Endothelial cell of umbilical vein (primary cell): ENCODE results near the gene LRP11. TPM values are rescaled to one million over a fixed set of nuclear protein-coding genes. Genes with fewer than 3 reads are reported as not detected.

Experiments
- BruUV-seq: library from RNA; stranded (reverse); fragments of 400-500 nt; replicated peaks from 2 replicates; lab custom pipeline; 2021; lab: Mats Ljungman, UMichigan
- CTCF ChIA-PET: fragments of 300-600, 350-600 bp; sonication (Branson Sonifier 250); formaldehyde crosslinking; loops from one replicate; lab custom pipeline; 2021; ENCODE audit warnings: antibody characterized with exemption, inconsistent platforms; lab: Charles Lee
- POLR2A ChIA-PET: fragments of 300-600, 350-600 bp; sonication (Branson Sonifier 250); formaldehyde crosslinking; loops from one replicate; lab custom pipeline; 2021; ENCODE audit warnings: antibody characterized with exemption, inconsistent platforms; lab: Charles Lee
- DNase-seq: peaks from one replicate; pipeline ENCODE4 v3.0.0-alpha.2; 2011; ENCODE audit warnings: low read depth, low spot score
- FAIRE-seq: peaks from 2 replicates; lab custom pipeline; 2011; peaks lifted over from hg19 to GRCh38; lab: Jason Lieb, UNC
- H2AFZ ChIP-seq: 2 replicates; pipeline ENCODE4 v1.6.0; 2012; ENCODE audit warnings: low read depth, low read length, control low read depth, inconsistent platforms
- H3K27ac ChIP-seq: 2 replicates; pipeline ENCODE4 v1.5.1; 2011; ENCODE audit warnings: low read depth, mild to moderate bottlenecking, control low read depth, low read length, moderate library complexity; ENCODE audit not compliant: insufficient read depth
- H3K27me3 ChIP-seq, 2 experiments: 2 replicates each; pipeline versions ENCODE4 v1.6.0 to v1.6.1; 2011; ENCODE audit warnings: low read length in 2 of 2, mixed read lengths in 1 of 2; ENCODE audit not compliant: control insufficient read depth in 2 of 2, insufficient read depth in 2 of 2
- H3K36me3 ChIP-seq, 2 experiments: 2 replicates in 1 of 2; 3 replicates in 1 of 2; pipeline ENCODE4 v1.5.1; 2011; ENCODE audit warnings: low read length in 2 of 2, mild to moderate bottlenecking in 1 of 2, moderate library complexity in 1 of 2; ENCODE audit not compliant: control insufficient read depth in 2 of 2, insufficient read depth in 2 of 2; ENCODE audit errors: extremely low read depth in 1 of 2
- H3K4me1 ChIP-seq: 3 replicates; pipeline ENCODE4 v1.5.1; 2011; ENCODE audit warnings: mild to moderate bottlenecking, low read length; ENCODE audit not compliant: control insufficient read depth, insufficient read depth; ENCODE audit errors: extremely low read depth
- H3K4me2 ChIP-seq: 2 replicates; pipeline ENCODE4 v1.6.1; 2011; ENCODE audit warnings: low read length, control low read depth, mixed read lengths; ENCODE audit not compliant: insufficient read depth
- H3K4me3 ChIP-seq, 3 experiments: fragments of 200-600 bp in 1 of 3; sonication (generic), shearing (Covaris generic) in 1 of 3; replicated peaks in 1 of 3; 2 replicates each; pipeline ENCODE4 v1.5.1; 2011 to 2016; ENCODE audit warnings: control low read depth in 3 of 3, low read length in 3 of 3, mild to moderate bottlenecking in 2 of 3, inconsistent platforms in 1 of 3, low read depth in 1 of 3, moderate library complexity in 1 of 3; ENCODE audit not compliant: insufficient read depth in 1 of 3
- H3K79me2 ChIP-seq: 2 replicates; pipeline ENCODE4 v1.6.0; 2012; ENCODE audit warnings: low read length, inconsistent platforms; ENCODE audit not compliant: control insufficient read depth, insufficient read depth
- H3K9ac ChIP-seq: replicated peaks from 2 replicates; pipeline ENCODE3; 2011; ENCODE audit warnings: low read length, control low read depth; ENCODE audit not compliant: insufficient read depth; ENCODE audit errors: extremely low read depth
- H3K9me1 ChIP-seq: replicated peaks from 3 replicates; pipeline ENCODE4 v1.6.0; 2011; ENCODE audit warnings: mild to moderate bottlenecking, low read length; ENCODE audit not compliant: control insufficient read depth, insufficient read depth; ENCODE audit errors: extremely low read depth
- H3K9me3 ChIP-seq: replicated peaks from 2 replicates; pipeline ENCODE4 v1.5.1; 2012; ENCODE audit warnings: low read length, inconsistent platforms; ENCODE audit not compliant: control insufficient read depth, insufficient read depth
- H4K20me1 ChIP-seq: replicated peaks from 2 replicates; pipeline ENCODE3; 2011; ENCODE audit warnings: mild to moderate bottlenecking, low read length; ENCODE audit not compliant: control insufficient read depth, insufficient read depth; ENCODE audit errors: extremely low read depth
- CTCF ChIP-seq, 2 donors: IDR thresholded peaks; 1 replicate in 1 of 2; 2 replicates in 1 of 2; pipeline ENCODE4 v1.5.1; 2011; ENCODE audit warnings: low read length in 2 of 2, mild to moderate bottlenecking in 2 of 2, moderate library complexity in 2 of 2, control low read depth in 1 of 2, inconsistent platforms in 1 of 2, low read depth in 1 of 2; ENCODE audit not compliant: insufficient read depth in 1 of 2; ENCODE audit errors: extremely low read depth in 1 of 2
- EZH2 ChIP-seq: IDR thresholded peaks from 2 replicates; pipeline ENCODE4 v1.6.1; 2012; ENCODE audit warnings: borderline replicate concordance, low read depth, mild to moderate bottlenecking, moderate library complexity, low read length, inconsistent platforms; ENCODE audit not compliant: severe bottlenecking
- FOS ChIP-seq: IDR thresholded peaks from 2 replicates; pipeline ENCODE4 v1.6.1; 2011; ENCODE audit warnings: mild to moderate bottlenecking, low read length, moderate library complexity, borderline replicate concordance; ENCODE audit not compliant: insufficient read depth
- GATA2 ChIP-seq: IDR thresholded peaks from 2 replicates; pipeline ENCODE4 v1.7.0; 2011; ENCODE audit warnings: low read depth, mild to moderate bottlenecking, moderate library complexity, mixed read lengths, low read length; ENCODE audit not compliant: insufficient read length, insufficient read depth
- JUN ChIP-seq: IDR thresholded peaks from 2 replicates; pipeline ENCODE4 v1.6.1; 2011; ENCODE audit warnings: borderline replicate concordance, low read depth; ENCODE audit not compliant: insufficient read length, insufficient read depth
- MAX ChIP-seq: IDR thresholded peaks from 2 replicates; pipeline ENCODE4 v1.6.1; 2011; ENCODE audit not compliant: insufficient read depth, insufficient read length
- MYC ChIP-seq: IDR thresholded peaks from one replicate; pipeline ENCODE4 v1.6.1; 2011; ENCODE audit warnings: mild to moderate bottlenecking, low read depth, low read length
- POLR2A ChIP-seq: IDR thresholded peaks from 2 replicates; pipeline ENCODE4 v1.6.1; 2012; ENCODE audit warnings: low read depth, mild to moderate bottlenecking, control low read depth, low read length
- POLR2AphosphoS5 ChIP-seq: IDR thresholded peaks from 2 replicates; pipeline ENCODE4 v1.6.1; 2012; ENCODE audit warnings: low read depth, mild to moderate bottlenecking, control low read depth, low read length, moderate library complexity; ENCODE audit not compliant: insufficient read depth
- dilution Hi-C: fragments of 300-500 bp; cut with MboI; formaldehyde crosslinking; loops from one replicate; pipeline ENCODE4 v1.15.0; 2019; ENCODE audit warnings: low sequenced_read_pairs; ENCODE audit not compliant: extremely low pct_ligation_motif_present
- intact Hi-C: fragments of 100-400 bp; cut with micrococcal nuclease; formaldehyde crosslinking; loops from one replicate; pipeline ENCODE4 v1.10.0; 2022
- polyA plus RNA-seq, 4 experiments: library from polyadenylated mRNA; depleted of rRNA in 3 of 4; stranded (reverse) in 3 of 4; unstranded in 1 of 4; fragments of >200 nt; gene quantifications; 2 replicates each; pipeline versions ENCODE4 v1.2.1 to v1.2.3, GENCODE V29; 2011 to 2012; ENCODE audit warnings: missing spikeins in 1 of 4
- total RNA-seq: library from RNA; stranded (reverse); gene quantifications from 2 replicates; pipeline ENCODE4 v1.2.3, GENCODE V29; 2021

Gene LRP11
- total and polyA plus RNA-seq, 2 donors (not counting 3 experiments of a cell fraction or from before 2014, with no cell fraction given), result 23.1 to 59.1 TPM

GRCh38 chr6:149907317-149907716 lies 43.2 kb upstream of the LRP11 start:
- POLR2A ChIA-PET, result no interaction called here
- H3K36me3 ChIP-seq, result no peaks in the 10 kb centered on the region
- dilution Hi-C loops (no loop called here), intact Hi-C loops (no loop called here)
- no peak for FAIRE-seq
- no peak for TF ChIP-seq MYC
- TF ChIP-seq GATA2, result no peak
- no peak for TF ChIP-seq POLR2AphosphoS5
- TF ChIP-seq JUN, result no peak
- TF ChIP-seq MAX, result no peak
- no peak for TF ChIP-seq FOS
- no peak for TF ChIP-seq CTCF (IDR thresholded peaks at IDR 0.05; ENCODE audit: extremely low read depth in 1 of 2, insufficient read depth in 1 of 2, low read depth in 1 of 2, low read length in 2 of 2)
- TF ChIP-seq EZH2, result no peak
- no peak for TF ChIP-seq POLR2A
- H3K9ac ChIP-seq, result no peak overlapping the region
- BruUV-seq, result no TSS peak
- no peaks in the 10 kb centered on the region for H3K9me3 ChIP-seq
- DNase-seq, result no peak
- no peak overlapping the region for H3K4me2 ChIP-seq
- peaks cover 3 to 13% of the 10 kb centered on the region in 2 experiments for H3K27me3 ChIP-seq
- no peak overlapping the region for H3K27ac ChIP-seq
- H3K4me3 ChIP-seq, result no peak overlapping the region
- no peaks in the 10 kb centered on the region for H3K79me2 ChIP-seq
- CTCF ChIA-PET, result no interaction called here
- H3K4me1 ChIP-seq, result no peaks in the 10 kb centered on the region
- no peak overlapping the region for H2AFZ ChIP-seq
- no peaks in the 10 kb centered on the region for H4K20me1 ChIP-seq
- no peaks in the 10 kb centered on the region for H3K9me1 ChIP-seq
